Measurements from ENCODE around the gene GIPC1. TPM values are rescaled to one million over a fixed set of nuclear protein-coding genes. Genes with fewer than 3 reads are reported as not detected.
A peak's percentile ranks its signal among the peaks of the same experiment; 100 is the strongest.
"Not testable (repeated sequence)": the region's sequence is repeated elsewhere in the genome, so short reads cannot be mapped to it uniquely, and the experiment has no call there.

The GIPC1 gene
- total RNA-seq, 6 experiments from 2014 or later = 25.2 to 63.5 (median 29.8) TPM

- peaks cover 0 to 63% (median 22%) of the 10 kb centered on the region in 4 donors for H3K4me1 ChIP-seq
- intact Hi-C loops (cut with DNase I) = no loop called here
Measured at GRCh38 chr19:14511229-14511593, 15.3 kb upstream of the GIPC1 start.

GRCh38 chr19:14510311-14511228 is 14.6 kb upstream of the GIPC1 start:
- Histone ChIP-seq H3K9me3 (no peaks in the 10 kb centered on the region), H3K27me3 (no peaks in the 10 kb centered on the region), H3K4me1 (peaks cover 0 to 56% (median 21%) of the 10 kb centered on the region in 4 donors), H3K36me3 (peaks cover 0 to 16% (median 7%) of the 10 kb centered on the region in 4 donors), H3K4me3 (no peak overlapping the region), H3K27ac (peak overlapping the region in 2 of 3 donors; percentile 47 to 73)
- WGBS (ENCODE audit: insufficient coverage, low coverage, low lambda C conversion rate, missing lambda C conversion rate) = 24% methylated on average over 22 of the region's 22 CpGs
- ATAC-seq (peak; percentile 4 to 46 (median 36)), DNase-seq (no peak)
- intact Hi-C loops (cut with DNase I) = no loop called here
- TF ChIP-seq CTCF (IDR thresholded peaks at IDR 0.05) (no peak), POLR2A (IDR thresholded peaks at IDR 0.05) (no peak)

More at GRCh38 chr19:14511229-14511593, 15.3 kb upstream of the GIPC1 start:
- no peak for TF ChIP-seq POLR2A (IDR thresholded peaks at IDR 0.05)
- no peak for TF ChIP-seq CTCF (IDR thresholded peaks at IDR 0.05)
- Histone ChIP-seq H3K9me3 (no peaks in the 10 kb centered on the region), H3K27ac (peak overlapping the region in 1 of 3 donors; percentile 47), H3K4me3 (no peak overlapping the region), H3K27me3 (no peaks in the 10 kb centered on the region), H3K36me3 (peaks cover 0 to 22% (median 11%) of the 10 kb centered on the region in 4 donors)
- WGBS (ENCODE audit: insufficient coverage, low coverage, low lambda C conversion rate, missing lambda C conversion rate) = 75% methylated on average over 4 of the region's 4 CpGs
- no peak for DNase-seq
- no peak for ATAC-seq

DNA sequence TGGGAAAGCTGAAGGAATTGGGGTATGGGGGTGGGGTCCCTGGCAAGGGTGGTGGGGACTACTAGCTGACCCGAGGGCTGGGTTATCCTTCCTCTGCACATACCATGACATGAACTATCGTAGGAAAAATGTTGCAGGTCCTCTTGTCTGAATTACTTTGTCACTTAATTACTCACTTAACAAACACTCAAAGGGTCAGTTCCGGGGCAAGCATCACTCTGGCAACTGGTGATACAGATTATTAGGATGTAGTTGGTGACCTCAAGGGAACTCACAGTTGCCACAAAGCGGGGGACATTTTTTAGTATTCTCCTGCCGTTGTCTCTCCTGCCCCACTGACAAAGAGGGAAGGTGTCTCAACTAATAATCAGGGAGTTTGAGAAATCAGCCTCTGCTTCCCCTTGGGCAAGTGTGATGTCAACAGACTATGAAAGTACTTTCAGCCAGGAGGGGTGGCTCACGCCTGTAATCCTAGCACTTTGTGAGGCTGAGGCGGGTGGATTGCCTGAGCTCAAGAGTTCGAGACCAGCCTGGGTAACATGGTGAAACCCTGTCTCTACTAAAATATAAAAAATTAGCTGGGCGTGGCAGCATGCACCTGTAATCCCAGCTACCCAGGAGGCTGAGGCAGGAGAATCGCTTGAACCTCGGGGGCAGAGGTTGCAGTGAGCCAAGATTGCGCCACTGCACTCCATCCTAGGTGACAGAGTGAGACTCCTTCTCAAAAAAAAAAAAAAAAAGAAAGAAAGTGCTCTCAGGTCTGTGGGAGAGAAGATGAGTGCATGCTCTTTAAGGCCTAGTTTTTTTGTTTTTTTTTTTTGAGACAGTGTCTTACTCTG is 12.0 kb upstream of the GIPC1 start:
- ATAC-seq = peak in 1 of 4 donors; percentile 7
- no peak for TF ChIP-seq POLR2A (IDR thresholded peaks at IDR 0.05)
- TF ChIP-seq CTCF (IDR thresholded peaks at IDR 0.05) = no peak
- H3K4me1 ChIP-seq = peaks cover 0 to 33% (median 8%) of the 10 kb centered on the region in 4 donors

GRCh38 chr19:14505488-14506239 is 9.7 kb upstream of the GIPC1 start:
- Histone ChIP-seq H3K9me3 (no peaks in the 10 kb centered on the region), H3K4me3 (no peak overlapping the region), H3K4me1 (peaks cover 0 to 21% (median 6%) of the 10 kb centered on the region in 4 donors), H3K27me3 (no peaks in the 10 kb centered on the region), H3K27ac (no peak overlapping the region), H3K36me3 (no peaks in the 10 kb centered on the region)
- DNase-seq (peak in 1 of 3 donors; percentile 58), ATAC-seq (peak; percentile 43 to 65 (median 52))
- 46% methylated on average over 16 of the region's 19 CpGs for WGBS (ENCODE audit: insufficient coverage, low coverage, low lambda C conversion rate, missing lambda C conversion rate)
- TF ChIP-seq CTCF (IDR thresholded peaks at IDR 0.05) = peak; percentile 41 to 64 (median 58)
- TF ChIP-seq POLR2A (IDR thresholded peaks at IDR 0.05) = no peak
- intact Hi-C loops (cut with DNase I) = loop anchor here in 1 of 2 donors (10.0 kb wide), 1 partner anchor 49 kb away; no protein-coding TSS in a partner anchor

More for the DNA sequence above, 12.0 kb upstream of the GIPC1 start:
- intact Hi-C loops (cut with DNase I) = loop anchor here in 1 of 2 donors (10.0 kb wide), 1 partner anchor 47 kb away; no protein-coding TSS in a partner anchor
- whole genome bisulfite sequencing (ENCODE audit: insufficient coverage, low coverage, low lambda C conversion rate, missing lambda C conversion rate) = 39% methylated on average over 8 of the region's 12 CpGs
- no peak overlapping the region for H3K27ac ChIP-seq
- H3K4me3 ChIP-seq = no peak overlapping the region
- no peaks in the 10 kb centered on the region for H3K9me3 ChIP-seq
- H3K27me3 ChIP-seq = no peaks in the 10 kb centered on the region
- DNase-seq = no peak
- no peaks in the 10 kb centered on the region for H3K36me3 ChIP-seq

DNA sequence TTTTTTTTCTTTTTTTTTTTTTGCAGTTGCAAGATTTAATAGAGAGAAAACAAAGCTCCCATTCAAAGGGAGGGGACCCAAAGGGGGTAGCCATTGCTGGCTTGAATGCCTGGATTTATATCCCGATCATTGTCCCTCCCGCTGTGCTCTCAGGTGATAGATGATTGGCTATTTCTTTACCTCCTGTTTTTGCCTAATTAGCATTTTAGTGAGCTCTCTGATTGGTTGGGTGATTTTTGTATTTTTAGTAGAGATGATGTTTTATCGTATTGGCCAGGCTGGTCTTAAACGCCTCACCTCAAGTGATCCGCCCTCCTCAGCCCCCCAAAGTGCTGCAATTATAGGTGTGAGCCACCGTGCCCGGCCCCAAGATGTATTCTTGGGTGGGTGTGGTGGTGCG is 8.6 kb upstream of the GIPC1 start:
- not testable (repeated sequence) for H3K9me3 ChIP-seq, ATAC-seq, H3K27me3 ChIP-seq, H3K4me3 ChIP-seq, H3K36me3 ChIP-seq, DNase-seq, H3K27ac ChIP-seq
- WGBS (ENCODE audit: insufficient coverage, low coverage, low lambda C conversion rate, missing lambda C conversion rate) = 89% methylated on average over 8 of the region's 8 CpGs
- intact Hi-C loops (cut with DNase I) = loop anchor here in 1 of 2 donors (10.0 kb wide), 1 partner anchor 50 kb away; no protein-coding TSS in a partner anchor
- peaks cover 0 to 13% (median 4%) of the 10 kb centered on the region in 4 donors for H3K4me1 ChIP-seq

All from right lobe of liver (tissue), 6 donors.